Measurements from ENCODE around the gene WWOX. TPM values are rescaled to one million over a fixed set of nuclear protein-coding genes. Genes with fewer than 3 reads are reported as not detected.

WWOX gene
- polyA plus RNA-seq, 2 of the 4 experiments (the other 2 are of a cell fraction), result 16.0 to 17.2 TPM

- Histone ChIP-seq H3K9me3 (no peaks in the 10 kb centered on the region), H3K4me1 (no peaks in the 10 kb centered on the region), H3K4me3 (no peak overlapping the region), H3K27ac (no peak overlapping the region), H3K4me2 (no peak overlapping the region)
- POLR2A ChIA-PET, result no interaction called here
- FAIRE-seq, result no peak
- WGBS (ENCODE audit: missing lambda C conversion rate), result 65% methylated on average over 7 of the region's 7 CpGs
- DNase-seq (ENCODE audit: low read depth in 1 of 2, low spot score in 1 of 2), result no peak
- TF ChIP-seq NPAS2 (CRISPR knock-in tag; IDR thresholded peaks at IDR 0.05; ENCODE audit: borderline replicate concordance) (no peak), ZSCAN20 (CRISPR knock-in tag; IDR thresholded peaks at IDR 0.05) (no peak)
- CTCF ChIA-PET, result interaction anchor here (1.0 to 1.2 kb wide), 2 partner anchors 8 to 306 kb away, joined by 3 read pairs; no protein-coding TSS in a partner anchor
- no peak for ATAC-seq
Observed at GRCh38 chr16:78405833-78406232, 306.4 kb downstream of the WWOX start.

- ATAC-seq, result no peak
- Histone ChIP-seq H3K9me3 (no peaks in the 10 kb centered on the region), H3K4me1 (no peaks in the 10 kb centered on the region), H3K27ac (no peak overlapping the region), H3K4me3 (no peak overlapping the region), H3K4me2 (no peak overlapping the region)
- TF ChIP-seq TP53 (CRISPR knock-in tag; IDR thresholded peaks at IDR 0.05), result no peak
- TF ChIP-seq CEBPB (IDR thresholded peaks at IDR 0.05), result no peak
- TF ChIP-seq ZNF302 (CRISPR knock-in tag; IDR thresholded peaks at IDR 0.05), result no peak
- TF ChIP-seq ZFP36 (IDR thresholded peaks at IDR 0.05; ENCODE audit: borderline replicate concordance, partially characterized antibody), result no peak
- no peak for TF ChIP-seq CBX8 (IDR thresholded peaks at IDR 0.05)
- no peak for TF ChIP-seq JUNB (IDR thresholded peaks at IDR 0.05)
- TF ChIP-seq RARB (CRISPR knock-in tag; IDR thresholded peaks at IDR 0.05), result no peak
- TF ChIP-seq ZSCAN20 (CRISPR knock-in tag; IDR thresholded peaks at IDR 0.05), result no peak
- no peak for TF ChIP-seq HDAC2 (IDR thresholded peaks at IDR 0.05)
- TF ChIP-seq MAZ (IDR thresholded peaks at IDR 0.05; ENCODE audit: borderline replicate concordance, low read depth, low read length), result no peak
- no peak for TF ChIP-seq MAX (IDR thresholded peaks at IDR 0.05)
- TF ChIP-seq, protein P1, sequence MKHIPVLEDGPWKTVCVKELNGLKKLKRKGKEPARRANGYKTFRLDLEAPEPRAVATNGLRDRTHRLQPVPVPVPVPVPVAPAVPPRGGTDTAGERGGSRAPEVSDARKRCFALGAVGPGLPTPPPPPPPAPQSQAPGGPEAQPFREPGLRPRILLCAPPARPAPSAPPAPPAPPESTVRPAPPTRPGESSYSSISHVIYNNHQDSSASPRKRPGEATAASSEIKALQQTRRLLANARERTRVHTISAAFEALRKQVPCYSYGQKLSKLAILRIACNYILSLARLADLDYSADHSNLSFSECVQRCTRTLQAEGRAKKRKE (CRISPR knock-in tag; IDR thresholded peaks at IDR 0.05; ENCODE audit: low read depth), result no peak
- no peak for TF ChIP-seq EP300 (IDR thresholded peaks at IDR 0.05)
- TF ChIP-seq HEYL (CRISPR knock-in tag; IDR thresholded peaks at IDR 0.05), result no peak
- TF ChIP-seq, protein P2, sequence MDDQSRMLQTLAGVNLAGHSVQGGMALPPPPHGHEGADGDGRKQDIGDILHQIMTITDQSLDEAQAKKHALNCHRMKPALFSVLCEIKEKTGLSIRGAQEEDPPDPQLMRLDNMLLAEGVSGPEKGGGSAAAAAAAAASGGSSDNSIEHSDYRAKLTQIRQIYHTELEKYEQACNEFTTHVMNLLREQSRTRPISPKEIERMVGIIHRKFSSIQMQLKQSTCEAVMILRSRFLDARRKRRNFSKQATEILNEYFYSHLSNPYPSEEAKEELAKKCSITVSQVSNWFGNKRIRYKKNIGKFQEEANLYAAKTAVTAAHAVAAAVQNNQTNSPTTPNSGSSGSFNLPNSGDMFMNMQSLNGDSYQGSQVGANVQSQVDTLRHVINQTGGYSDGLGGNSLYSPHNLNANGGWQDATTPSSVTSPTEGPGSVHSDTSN (IDR thresholded peaks at IDR 0.05), result no peak
- no peak for TF ChIP-seq CHD2 (IDR thresholded peaks at IDR 0.05; ENCODE audit: low read length, partially characterized antibody)
- TF ChIP-seq RNF2 (IDR thresholded peaks at IDR 0.05; ENCODE audit: borderline replicate concordance, low read depth), result no peak
- no peak for TF ChIP-seq BCL3 (IDR thresholded peaks at IDR 0.05)
- CTCF ChIA-PET, result interaction anchor here (1.2 kb wide), 1 partner anchor 307 kb away, joined by 3 read pairs; no protein-coding TSS in a partner anchor
- POLR2A ChIA-PET, result no interaction called here
- FAIRE-seq, result no peak
- no peak for DNase-seq (ENCODE audit: low read depth in 1 of 2, low spot score in 1 of 2)
Observed at GRCh38 chr16:78407191-78407590, 307.7 kb downstream of the WWOX start.

DNA sequence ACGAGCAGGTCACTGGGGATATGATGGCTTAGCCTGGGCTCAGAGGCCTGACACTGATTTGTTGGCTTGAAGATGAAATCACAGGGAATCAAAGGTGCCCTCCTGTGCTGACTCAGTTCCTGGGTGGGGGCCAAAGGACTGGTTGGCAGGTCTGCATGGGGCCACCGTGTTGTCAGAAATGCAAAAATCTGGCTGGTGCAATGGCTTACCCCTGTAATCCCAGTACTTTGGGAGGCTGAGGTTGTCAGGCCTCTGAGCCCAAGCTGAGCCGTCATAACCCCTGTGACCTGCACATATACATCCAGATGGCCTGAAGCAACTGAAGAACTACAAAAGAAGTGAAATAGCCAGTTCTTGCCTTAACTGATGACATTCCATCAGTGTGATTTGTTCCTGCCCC lies 314.2 kb downstream of the WWOX start:
- H3K4me1 ChIP-seq, result no peaks in the 10 kb centered on the region
- 60% methylated on average over 3 of the region's 3 CpGs for WGBS (ENCODE audit: missing lambda C conversion rate)
- no peak overlapping the region for H3K4me3 ChIP-seq
- ATAC-seq, result no peak
- H3K9me3 ChIP-seq, result no peaks in the 10 kb centered on the region
- no peak for FAIRE-seq
- ChIA-PET CTCF (interaction anchor here (1.3 kb wide), 1 partner anchor 8 kb away, joined by 3 read pairs; no protein-coding TSS in a partner anchor), POLR2A (no interaction called here)
- H3K27ac ChIP-seq, result no peak overlapping the region
- H3K4me2 ChIP-seq, result no peak overlapping the region
- DNase-seq (ENCODE audit: low read depth in 1 of 2, low spot score in 1 of 2), result no peak
- TF ChIP-seq POLR2AphosphoS2 (conservative IDR thresholded peaks at IDR 0.05; ENCODE audit: low read length), result no peak
- TF ChIP-seq RARB (CRISPR knock-in tag; IDR thresholded peaks at IDR 0.05), result no peak
- TF ChIP-seq MAX (IDR thresholded peaks at IDR 0.05), result no peak
- no peak for TF ChIP-seq BHLHE40 (IDR thresholded peaks at IDR 0.05; ENCODE audit: low read depth, low read length)
- TF ChIP-seq EHMT2 (IDR thresholded peaks at IDR 0.05; ENCODE audit: low read depth), result no peak
- TF ChIP-seq NR3C1 (IDR thresholded peaks at IDR 0.05), result no peak
- no peak for TF ChIP-seq PHF8 (IDR thresholded peaks at IDR 0.05; ENCODE audit: borderline replicate concordance, low read depth)
- TF ChIP-seq RFX5 (IDR thresholded peaks at IDR 0.05), result no peak
- TF ChIP-seq HMGXB4 (CRISPR knock-in tag; IDR thresholded peaks at IDR 0.05; ENCODE audit: borderline replicate concordance), result no peak
- no peak for TF ChIP-seq ESRRA (IDR thresholded peaks at IDR 0.05; ENCODE audit: borderline replicate concordance, low read length)
- no peak for TF ChIP-seq FOSB (CRISPR knock-in tag; IDR thresholded peaks at IDR 0.05)
- TF ChIP-seq CBX2 (IDR thresholded peaks at IDR 0.05; ENCODE audit: borderline replicate concordance, low read depth), result no peak
- no peak for TF ChIP-seq HOXA7 (CRISPR knock-in tag; IDR thresholded peaks at IDR 0.05)
